ENCODE measurements around the gene RXRA.

The RXRA gene

GRCh38 chr9:134333874-134334581, 7.8 kb downstream of the RXRA start:
- H3K27ac ChIP-seq = no peak overlapping the region
- DNase-seq (ENCODE audit: low read depth, low spot score) = no peak

GRCh38 chr9:134335061-134335460, 8.8 kb downstream of the RXRA start:
- no peak overlapping the region for H3K27ac ChIP-seq
- peak; percentile 49 for DNase-seq (ENCODE audit: low read depth, low spot score)

GRCh38 chr9:134335486-134336220, 9.4 kb downstream of the RXRA start:
- DNase-seq (ENCODE audit: low read depth, low spot score) = no peak
- H3K27ac ChIP-seq = no peak overlapping the region

GRCh38 chr9:134336228-134336627, 10.0 kb downstream of the RXRA start:
- DNase-seq (ENCODE audit: low read depth, low spot score) = no peak
- H3K27ac ChIP-seq = no peak overlapping the region

DNA sequence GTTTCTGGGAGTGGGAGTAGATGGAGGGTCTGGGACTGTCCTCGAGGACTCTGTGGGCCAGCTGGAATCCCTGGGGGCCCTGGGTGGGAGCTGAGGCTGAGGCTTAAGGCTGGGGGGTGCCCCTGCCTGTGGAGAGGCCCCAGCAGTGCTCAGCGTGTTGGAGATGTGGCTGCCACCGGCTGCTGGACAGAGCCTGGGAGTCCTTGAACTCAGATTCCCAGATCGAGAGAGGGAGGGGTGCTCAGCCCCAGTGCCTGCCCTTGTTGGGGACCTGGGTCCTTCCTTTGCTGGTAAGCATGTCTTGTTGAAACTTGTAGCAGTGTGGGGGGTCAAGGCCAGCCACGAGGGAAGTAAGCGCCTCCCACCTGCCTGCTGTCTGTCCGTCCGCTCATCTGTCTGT, 10.7 kb downstream of the RXRA start:
- DNase-seq (ENCODE audit: low read depth, low spot score) = no peak
- H3K27ac ChIP-seq = no peak overlapping the region

- no peak for DNase-seq (ENCODE audit: low read depth, low spot score)
- no peak overlapping the region for H3K27ac ChIP-seq
These were observed 11.2 kb downstream of the RXRA start for GRCh38 chr9:134337469-134337868.

GRCh38 chr9:134338394-134339182, 12.3 kb downstream of the RXRA start:
- DNase-seq (ENCODE audit: low read depth, low spot score) = no peak
- no peak overlapping the region for H3K27ac ChIP-seq

DNA sequence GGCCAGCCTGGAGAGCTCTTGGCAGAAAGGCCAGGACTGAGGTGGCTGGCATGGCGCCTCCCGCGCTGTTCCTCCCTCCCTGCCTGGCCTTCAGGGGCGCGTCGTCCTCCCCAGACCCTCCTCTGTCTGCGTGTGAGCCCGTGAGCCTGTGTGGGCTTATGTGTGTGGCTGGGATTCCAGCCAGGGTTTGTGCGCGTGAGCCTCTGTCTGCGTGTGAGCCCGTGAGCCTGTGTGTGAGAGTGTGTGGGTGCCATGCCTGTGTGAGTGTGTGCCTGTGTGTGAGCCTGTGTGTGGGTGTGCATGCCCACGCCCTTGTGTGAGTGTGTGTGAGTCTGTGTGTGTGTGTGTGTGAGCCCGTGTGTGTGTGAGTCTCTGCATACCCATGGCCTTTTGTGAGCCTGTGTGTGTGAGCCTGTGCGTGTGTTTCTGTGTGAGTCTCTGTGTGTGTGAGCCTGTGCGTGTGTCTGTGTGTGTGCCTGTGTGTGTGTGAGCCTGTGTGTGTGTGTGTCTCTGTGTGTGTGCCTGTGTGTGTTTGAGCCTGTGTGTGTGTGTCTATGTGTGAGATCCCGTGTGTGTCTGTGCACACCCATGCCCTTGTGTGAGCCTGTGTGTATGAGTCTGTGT, 13.0 kb downstream of the RXRA start:
- no peak for DNase-seq (ENCODE audit: low read depth, low spot score)
- no peak overlapping the region for H3K27ac ChIP-seq

- H3K27ac ChIP-seq = no peak overlapping the region
- no peak for DNase-seq (ENCODE audit: low read depth, low spot score)
These were observed 14.4 kb downstream of the RXRA start for GRCh38 chr9:134340475-134341160.

DNA sequence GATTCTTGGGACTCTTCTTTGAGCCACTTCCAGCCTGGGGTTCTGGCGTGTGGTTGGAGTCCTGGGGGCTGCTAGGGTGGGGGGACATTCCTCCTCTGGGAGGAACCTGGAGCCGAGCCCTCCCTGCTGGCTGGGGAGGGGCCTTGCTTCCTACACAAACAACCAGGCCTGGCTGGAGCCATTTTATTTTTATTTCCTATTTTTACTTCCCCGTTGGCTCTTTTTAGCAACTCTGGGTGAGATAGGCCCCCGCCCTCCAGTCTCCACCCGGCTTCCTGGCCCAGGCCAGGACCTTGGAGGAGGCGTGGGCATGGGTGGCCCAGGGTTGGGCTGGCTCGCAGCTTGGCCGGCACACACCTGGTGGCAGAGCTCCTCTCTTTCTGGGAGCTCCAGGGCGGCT, 15.1 kb downstream of the RXRA start:
- H3K27ac ChIP-seq = no peak overlapping the region
- no peak for DNase-seq (ENCODE audit: low read depth, low spot score)

GRCh38 chr9:134341929-134342745, 15.9 kb downstream of the RXRA start:
- no peak for DNase-seq (ENCODE audit: low read depth, low spot score)
- H3K27ac ChIP-seq = no peak overlapping the region

DNA sequence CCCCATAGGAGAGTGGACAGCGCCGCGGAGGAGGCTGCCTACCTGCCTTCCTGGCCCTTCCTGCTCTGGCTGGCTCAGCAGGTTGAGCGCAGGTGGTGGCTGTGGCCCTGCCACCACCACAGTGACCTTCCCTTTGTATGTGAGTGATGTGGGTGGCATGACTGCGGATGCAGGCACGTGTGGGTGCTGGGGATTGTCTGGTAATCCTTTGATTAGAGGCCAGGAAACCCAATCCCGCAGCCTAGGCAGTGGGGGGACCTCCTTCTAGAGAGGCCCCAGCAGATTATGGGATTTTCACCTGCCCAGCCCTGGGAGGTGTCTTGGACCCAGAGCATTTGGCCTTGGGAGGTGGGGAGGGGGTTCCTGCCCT, 16.5 kb downstream of the RXRA start:
- no peak overlapping the region for H3K27ac ChIP-seq
- DNase-seq (ENCODE audit: low read depth, low spot score) = no peak

- H3K27ac ChIP-seq = no peak overlapping the region
- DNase-seq (ENCODE audit: low read depth, low spot score) = no peak
These were observed 17.4 kb downstream of the RXRA start for GRCh38 chr9:134343637-134344036.

DNA sequence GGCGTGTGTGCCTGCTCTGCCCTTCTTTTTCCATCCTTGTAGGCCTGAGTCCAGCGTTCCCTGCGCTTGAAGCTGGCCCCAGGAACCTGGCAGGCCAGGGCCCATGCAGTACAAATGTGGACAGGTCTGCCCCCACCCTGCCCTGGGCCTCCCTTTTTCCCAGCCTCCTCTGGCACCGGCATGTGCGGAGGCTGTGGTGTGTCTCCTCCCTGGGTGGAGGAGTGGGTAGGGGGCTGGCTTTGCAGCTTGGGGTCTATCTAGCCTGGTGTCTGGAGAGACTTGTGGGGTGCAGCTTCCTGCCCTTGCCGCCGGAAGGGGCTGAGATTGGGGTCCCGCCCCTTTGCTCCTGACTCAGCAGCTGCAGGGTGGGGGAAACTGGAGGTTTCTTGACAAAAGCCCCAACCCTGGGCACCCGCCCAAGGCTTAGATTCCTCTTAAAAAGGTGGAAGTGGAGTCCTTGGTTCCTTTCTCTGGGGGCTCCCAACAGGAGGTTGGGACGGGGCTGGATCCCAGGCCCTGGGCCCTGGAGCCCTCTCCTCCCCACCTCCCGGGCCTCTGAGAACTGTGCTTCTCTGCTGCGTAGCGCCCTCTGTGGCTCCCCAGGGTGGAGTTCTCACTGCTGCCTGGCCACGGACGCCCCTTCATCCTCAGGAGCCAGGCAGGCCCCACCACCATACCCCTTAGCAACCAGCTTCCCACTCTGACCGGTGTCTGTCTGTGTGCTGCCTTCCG, 18.0 kb downstream of the RXRA start:
- no peak overlapping the region for H3K27ac ChIP-seq
- no peak for DNase-seq (ENCODE audit: low read depth, low spot score)

DNA sequence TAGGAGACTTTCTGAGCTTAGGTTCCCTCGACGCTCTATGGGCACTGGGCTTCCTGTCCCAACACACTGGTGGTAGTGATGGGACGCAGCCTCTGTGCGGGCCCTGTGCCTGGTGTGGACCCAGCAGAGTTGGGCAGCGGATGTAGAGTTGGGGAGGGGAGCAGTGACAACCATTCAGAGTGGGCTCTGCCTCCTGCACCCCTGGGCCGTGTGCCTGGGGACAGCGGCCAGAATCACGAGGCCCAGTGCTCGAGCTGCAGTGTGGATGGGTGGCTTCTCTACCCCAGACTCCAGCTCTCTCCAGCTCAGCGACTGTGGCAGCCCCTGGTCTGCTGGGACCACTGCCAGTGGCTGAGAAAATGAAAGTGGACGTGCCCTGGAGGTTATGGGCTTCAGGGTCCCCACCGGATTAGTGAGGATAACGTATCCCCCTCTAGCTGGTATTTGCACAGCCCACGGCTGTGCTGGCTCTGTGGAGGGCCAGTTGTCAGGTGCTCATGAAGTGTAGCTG, 18.6 kb downstream of the RXRA start:
- no peak for DNase-seq (ENCODE audit: low read depth, low spot score)

DNA sequence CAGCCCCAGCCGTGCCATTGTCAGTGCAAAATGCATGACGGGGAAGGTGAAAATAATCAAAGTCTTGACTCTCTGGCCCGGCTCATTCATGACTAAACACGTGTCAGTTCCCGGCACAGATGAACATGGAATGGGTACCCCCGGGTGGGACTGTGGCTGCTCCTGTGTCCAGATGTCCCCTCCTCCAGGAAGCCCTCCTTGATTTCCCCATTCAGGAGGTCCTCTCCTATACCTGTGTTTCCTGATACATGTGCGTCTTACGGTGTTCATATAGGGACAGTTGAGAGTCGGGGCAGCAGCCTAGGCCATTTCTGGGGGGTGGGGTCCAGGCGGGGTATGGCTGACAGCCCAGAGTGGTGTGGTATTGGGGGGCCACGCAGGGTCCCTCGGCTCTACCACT, 19.5 kb downstream of the RXRA start:
- no peak for DNase-seq (ENCODE audit: low read depth, low spot score)
- H3K27ac ChIP-seq = no peak overlapping the region

More for the DNA sequence above, 18.6 kb downstream of the RXRA start:
- H3K27ac ChIP-seq = no peak overlapping the region

DNA sequence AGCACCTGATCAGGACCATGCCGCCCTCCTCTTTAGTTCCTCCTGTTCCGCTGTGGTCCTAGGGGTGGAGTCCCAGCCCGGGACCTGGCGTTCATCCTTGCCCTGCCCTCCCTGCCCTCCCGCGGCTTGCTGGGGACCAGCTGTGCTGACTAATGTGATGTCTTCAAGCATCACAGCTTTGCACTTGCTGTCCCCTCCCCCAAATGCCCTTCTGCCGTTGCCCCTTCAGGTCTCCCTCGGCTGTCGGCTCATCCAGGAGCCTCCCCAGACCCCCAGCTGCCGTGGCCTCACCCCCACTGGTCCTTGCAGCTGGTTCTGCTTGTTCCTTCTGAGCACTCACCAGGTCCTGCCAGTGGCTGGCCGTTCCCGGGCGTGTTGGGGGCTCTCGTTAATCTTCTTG, 19.9 kb downstream of the RXRA start:
- DNase-seq (ENCODE audit: low read depth, low spot score) = no peak

GRCh38 chr9:134346840-134347583, 20.8 kb downstream of the RXRA start:
- H3K27ac ChIP-seq = no peak overlapping the region
- DNase-seq (ENCODE audit: low read depth, low spot score) = no peak

More for the DNA sequence above, 19.9 kb downstream of the RXRA start:
- no peak overlapping the region for H3K27ac ChIP-seq

Data from epithelial cell of prostate (primary cell).